GM19438 (cell line): Measurements from ENCODE around the gene MRAS.

ENCODE experiments used
- ATAC-seq: cut with Tn5 transposase; IDR thresholded peaks from one replicate; pipeline ENCODE4 v1.9.1; 2021; ENCODE audit warnings: low read depth; ENCODE audit not compliant: unreplicated experiment

The MRAS gene

DNA sequence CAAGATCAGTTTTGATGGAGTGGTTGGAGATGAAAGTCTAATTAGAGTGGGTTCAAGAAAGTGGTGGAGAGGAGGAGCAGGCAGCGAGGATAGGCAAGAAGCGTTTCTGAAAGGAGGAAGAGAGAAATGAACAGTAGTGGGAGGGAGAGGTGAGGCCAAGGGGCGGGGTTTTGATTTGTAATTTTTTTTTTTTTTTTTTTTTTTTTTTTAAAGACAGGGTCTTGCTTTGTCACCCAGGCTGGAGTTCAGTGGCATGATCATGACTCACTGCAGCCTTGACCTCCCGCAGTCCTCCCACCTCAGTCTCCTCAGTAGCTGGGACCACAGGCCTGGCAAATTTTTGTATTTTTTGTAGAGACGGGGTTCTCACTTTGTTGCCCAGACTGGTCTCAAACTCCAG, 36.6 kb downstream of the MRAS start:
- ATAC-seq: no peak

DNA sequence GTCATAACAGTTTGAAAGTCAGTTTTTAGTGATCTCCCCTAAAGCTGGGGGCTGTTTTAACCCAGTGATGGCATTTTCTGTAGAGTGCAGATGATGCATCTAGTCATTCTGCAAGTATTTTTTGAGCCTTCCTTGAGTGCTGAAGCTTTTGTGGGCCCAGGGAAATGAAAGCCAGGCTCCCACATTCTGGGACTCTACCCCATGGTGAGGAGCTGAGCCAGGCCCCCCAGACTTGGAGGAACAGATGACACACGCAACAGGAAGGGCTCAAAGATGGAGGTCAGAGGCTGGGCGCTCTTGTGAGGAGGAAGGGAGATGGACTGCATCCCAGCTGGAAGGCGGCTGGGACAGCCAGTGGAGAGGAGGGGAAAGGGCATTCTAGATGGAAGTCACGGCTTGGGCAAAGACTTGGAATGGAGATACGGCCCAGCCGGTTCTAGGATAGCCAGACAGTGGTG, 40.8 kb downstream of the MRAS start:
- no peak for ATAC-seq

DNA sequence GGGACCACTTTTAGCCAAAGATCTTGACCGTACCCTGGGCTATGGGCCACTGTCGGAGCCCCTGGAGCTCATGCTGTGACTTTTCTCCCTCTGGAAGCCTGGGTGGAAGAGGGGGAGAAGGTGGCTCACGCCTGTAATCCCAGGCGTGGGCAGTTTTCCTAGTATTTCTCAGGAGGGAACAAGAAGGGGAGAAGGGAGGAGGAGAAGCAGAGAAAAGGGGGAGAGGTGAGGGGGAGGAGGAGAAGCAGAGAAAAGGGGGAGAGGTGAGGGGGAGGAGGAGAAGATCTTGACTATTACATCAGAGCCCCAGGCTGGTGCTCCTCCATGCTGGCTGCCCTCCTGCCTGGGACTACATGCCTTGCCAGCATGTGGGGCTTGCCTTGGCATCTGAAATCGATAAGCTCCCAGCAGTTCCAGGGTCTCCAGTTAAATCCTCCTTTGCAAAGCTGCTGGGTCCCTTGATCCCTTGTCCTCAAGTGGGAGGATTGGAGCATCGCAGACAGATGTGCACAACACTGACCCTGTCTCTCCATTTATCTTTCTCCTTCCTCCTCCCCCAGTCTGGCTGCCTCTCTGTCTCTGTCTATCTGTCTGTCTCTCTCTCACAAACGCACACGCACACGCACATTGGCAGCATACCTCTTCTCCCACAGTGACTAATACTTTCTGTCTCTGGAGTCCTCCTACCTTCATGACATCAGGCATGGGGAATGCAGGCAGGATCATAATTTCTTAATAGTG, 41.6 kb downstream of the MRAS start:
- no peak for ATAC-seq

DNA sequence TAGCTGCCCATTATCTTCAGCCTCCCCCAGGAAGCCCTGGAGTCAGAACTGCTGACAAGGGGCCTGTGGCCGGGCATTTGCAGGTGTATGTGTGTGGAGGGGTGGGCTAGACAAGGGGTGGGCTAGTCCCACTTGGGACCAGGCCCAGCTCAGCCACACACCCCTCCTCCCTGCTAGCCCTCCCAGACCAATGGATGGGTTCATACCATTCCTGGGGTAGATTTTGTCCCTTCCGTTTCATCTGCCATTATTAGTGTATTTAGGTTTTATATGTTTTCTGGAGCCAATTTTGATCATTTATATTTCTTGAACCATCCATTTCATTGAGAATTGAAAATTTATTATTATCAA, 42.2 kb downstream of the MRAS start:
- no peak for ATAC-seq

DNA sequence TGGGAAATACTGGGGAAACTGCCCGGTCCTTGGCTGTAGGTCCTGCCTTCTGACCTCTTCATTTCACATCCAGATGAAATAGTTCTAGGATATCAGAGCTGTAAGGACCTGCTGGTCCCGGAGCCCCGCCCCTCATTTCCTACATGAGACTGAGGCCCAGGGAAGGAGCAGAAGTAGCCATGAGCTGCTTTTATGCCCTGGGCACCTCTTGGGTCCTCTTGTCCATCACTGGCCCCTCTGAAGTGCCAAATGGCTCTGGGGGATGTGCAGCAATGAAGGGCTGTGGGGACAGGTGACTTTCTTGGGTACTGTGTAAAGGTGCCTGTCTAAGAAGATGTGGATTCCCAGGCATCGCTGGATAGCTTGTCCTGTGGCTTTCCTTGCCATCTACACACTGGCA, 45.8 kb downstream of the MRAS start:
- no peak for ATAC-seq

DNA sequence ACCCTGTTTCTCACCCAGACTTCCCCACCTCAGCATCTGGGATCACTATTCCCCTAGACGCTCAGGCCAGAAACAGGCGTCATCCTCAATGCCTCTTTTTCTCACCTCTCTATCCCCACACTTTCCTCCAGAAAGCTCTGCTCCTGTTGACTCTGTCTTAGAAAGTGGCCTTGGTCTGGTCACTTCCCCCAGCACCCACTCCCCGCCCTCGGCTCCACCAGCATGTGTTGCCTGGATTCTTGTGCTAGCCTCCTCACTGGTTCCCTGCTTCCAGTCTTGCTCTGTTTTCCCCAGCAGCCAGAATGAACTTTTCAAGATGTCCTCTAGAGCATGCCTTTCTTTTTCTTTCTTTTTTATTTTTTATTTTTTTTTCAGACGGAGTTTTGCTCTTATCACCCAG, 46.3 kb downstream of the MRAS start:
- ATAC-seq: no peak

DNA sequence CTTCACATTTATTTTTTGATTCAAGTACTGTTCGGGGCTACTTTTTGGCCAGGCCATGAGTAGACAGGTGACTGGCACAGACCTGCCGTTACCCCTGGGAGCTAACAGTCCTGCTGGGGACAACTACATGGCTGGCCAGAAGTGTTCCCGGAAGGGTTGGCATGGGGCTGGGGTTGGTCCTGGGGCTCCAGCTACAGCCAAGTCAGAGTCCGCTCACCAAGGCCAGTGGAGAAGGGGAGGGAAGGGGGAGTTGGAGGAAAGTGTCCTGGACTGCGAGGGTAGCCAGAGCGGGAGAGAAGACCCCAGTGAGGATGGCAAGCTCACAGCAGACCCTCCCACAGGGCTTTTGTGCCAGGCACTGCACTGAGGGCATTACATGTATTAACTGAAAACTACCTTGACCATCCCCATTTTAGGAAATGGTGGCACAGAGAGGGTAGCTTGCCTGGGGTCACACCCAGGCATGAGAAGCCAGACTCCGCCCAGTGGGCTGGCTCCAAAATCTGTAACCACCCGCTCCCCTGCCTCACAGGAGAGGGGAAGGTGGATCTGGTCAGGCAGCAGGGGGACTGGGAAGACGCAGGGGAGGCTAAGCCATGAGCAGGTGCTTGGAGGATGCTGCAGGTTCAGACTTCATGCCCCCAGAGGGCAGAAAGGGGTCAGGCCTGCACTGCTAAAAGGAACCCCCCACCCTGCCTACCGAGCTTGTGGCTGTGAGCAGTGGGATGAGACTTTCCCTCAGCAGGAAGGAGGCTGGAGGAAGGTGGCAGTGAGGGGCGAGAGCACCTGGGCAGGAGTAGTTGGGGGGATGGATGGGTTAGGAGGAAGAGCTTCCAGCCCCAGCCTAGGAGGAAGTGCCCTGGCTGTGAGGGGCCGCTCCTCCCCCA, 47.7 kb downstream of the MRAS start:
- ATAC-seq: no peak

DNA sequence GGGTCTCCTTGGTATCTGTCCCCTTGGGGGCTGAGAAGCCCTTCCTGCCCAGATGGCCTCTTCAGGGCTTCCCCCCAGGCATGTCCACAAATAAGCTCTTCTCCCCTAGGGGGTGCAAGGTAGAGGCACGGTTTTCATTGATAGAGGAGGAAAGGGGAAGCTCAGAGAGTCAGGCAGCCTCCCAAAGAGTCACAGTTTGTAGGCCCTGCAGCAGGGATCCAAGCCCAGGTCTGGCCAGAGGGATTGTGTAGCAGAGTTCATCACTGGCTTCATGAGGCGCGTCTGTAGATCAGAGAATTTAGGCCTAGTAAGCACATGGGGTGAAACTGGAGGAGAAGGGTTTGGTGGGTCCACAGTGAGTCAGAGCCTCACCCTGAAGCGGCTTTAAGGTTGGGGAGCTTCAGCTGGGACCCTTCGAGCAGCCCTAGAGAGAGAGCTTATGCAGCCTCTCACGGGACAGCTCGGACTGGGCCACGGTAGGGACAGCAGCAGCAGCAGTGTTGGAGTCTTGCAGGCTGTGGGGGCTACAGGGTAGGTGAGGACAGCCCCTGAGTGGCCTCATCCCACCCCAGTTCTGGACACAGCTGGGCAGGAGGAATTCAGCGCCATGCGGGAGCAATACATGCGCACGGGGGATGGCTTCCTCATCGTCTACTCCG, 48.5 kb downstream of the MRAS start:
- ATAC-seq: no peak

DNA sequence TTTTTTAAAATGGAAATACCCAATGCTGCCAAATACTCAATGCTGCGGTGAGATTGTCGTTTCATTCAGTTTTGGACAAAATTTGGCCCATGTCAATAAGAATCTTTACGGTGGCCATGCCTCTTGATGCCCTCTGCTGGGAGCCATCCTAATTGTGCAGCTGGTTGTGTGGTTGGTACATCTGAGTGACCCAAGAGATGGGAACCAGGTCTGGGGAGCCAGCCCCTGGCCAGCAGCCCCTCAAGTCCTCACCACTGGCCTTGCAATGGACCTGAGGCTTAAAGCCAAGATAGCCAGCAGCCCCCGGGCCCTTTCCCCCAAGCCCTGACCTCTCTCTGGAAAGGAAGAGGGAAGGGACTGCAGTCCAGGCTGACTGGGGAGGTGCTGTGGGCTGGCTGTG, 49.6 kb downstream of the MRAS start:
- no peak for ATAC-seq

DNA sequence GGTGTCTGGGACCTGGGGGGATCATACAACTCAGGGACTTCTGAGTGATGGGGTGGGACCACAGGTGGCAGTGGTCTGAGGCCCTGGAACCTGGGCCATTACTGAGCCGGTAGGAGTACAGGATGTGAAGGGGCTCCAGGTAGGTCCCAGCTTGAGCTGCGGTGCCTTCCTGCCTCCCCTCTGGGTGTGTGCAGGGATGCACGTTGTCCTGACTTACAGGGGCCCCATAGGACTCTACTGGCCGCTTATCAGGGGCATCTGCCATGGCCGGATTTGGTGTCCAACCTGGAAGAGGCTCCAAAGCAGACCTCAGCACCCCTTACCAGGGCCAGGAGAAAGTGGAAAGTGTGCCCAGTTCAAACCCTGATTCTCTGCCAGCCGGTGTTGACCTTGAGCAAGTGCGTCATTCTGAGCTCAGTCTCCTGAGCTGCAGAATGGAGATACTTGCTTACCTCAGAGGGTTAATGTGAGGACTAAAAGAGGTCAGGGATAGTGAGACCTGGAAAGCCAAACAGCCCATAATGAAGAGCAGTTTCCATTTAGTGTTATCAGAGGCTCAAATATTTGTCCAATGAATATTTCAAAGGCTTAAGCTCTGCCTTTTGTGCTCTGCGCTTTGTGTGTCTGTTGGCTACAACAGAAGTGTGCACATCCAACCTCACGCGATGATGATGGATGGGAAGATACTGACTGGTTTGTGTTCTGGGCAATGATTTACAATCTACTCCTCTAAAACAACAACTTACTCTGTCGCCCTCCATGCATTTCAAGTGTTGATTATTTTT, 50.6 kb downstream of the MRAS start:
- ATAC-seq: no peak

DNA sequence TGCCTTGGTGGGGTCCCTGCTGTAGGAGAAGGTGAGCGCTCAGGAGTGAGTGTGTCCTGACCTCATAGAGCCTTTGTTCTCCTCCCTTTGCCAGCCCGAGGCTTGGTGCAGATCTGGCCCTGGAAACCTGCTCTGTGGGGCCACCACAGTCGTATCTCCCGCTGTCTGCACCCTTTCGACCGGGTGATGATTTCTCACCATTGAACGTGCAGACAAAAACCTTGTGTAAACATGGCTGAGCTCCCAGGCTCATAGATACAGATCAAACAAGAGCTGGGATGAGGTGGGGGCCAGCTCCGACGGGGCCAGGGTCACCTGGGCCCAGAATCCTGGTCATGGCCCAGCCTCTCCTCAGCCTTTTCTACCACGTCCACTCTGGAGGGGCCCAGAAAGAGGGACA, 51.4 kb downstream of the MRAS start:
- ATAC-seq: no peak

DNA sequence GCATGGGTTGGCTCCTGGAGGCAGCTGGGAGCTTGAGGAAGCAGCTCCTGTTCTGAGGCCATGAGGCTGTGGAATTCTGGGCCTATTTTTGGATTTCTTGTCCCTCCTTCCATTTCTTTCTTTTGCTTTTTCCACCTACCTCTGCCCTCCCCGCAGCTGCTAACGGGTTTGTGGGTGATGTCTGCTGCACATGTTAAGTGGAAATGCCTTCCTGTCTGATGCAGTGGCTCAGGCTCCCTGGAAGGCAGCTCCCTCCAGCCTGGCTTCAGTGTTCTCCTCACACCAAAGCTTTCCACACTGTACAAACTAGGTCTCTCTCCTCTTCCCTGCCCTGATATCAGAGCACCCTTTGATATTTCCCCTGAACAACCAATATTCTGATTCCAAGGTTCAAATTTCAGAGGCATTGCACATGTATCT, 52.3 kb downstream of the MRAS start:
- no peak for ATAC-seq

DNA sequence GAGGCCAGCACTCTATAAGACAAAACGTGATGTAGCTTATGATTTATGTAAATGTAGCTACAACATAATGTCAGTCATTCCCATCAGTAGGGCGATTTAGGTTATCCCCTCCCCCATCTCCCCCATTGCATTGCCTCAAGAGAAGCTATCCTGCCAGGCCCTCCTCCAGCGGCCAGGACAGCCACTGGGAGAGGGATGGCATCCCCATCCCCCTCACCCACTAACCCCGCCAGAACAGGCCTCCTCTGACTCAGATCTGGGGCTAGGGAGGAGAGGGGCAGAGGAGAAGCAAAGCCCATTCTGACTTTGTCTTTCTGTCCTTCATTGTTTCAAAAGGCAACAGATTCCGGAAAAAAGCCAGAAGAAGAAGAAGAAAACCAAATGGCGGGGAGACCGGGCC, 53.5 kb downstream of the MRAS start:
- ATAC-seq: no peak

DNA sequence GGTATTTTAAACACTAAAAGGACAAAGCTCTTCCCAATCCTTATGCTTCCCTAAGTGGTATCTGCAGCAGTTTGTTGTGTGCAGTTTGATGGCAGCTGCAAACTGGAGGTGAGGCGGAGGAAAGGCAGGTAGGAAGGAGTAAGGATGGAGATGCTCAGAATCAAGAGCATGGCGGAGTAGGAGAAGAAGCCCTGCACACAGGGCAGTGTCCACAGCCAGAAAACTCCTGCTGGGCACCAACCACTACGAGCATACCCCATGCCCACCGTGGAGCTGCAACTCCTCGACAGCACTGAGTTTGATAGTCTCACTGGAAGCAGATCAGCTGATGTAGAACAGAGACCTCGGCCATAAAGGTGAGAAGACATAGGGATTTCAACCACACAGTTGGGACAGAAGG, 55.7 kb downstream of the MRAS start:
- no peak for ATAC-seq

DNA sequence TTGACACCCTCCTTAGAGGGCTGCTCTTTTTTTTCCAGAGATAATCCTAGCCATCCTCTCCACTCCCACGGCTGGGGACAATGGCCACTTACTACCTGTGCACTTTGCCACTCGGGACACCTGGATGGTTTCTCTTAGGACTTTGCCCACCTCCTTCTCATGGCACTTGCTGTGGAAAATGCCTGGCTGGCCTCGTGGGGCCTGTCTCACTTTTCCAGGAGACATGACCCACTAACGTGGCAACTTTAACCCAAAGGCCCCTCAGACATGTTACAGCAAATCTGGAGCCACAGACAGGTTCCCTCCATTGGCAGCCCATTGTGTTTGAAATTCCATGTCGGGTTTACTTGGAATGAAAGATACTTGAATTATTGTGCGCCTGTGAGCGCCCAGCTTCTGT, 56.6 kb downstream of the MRAS start:
- ATAC-seq: no peak

DNA sequence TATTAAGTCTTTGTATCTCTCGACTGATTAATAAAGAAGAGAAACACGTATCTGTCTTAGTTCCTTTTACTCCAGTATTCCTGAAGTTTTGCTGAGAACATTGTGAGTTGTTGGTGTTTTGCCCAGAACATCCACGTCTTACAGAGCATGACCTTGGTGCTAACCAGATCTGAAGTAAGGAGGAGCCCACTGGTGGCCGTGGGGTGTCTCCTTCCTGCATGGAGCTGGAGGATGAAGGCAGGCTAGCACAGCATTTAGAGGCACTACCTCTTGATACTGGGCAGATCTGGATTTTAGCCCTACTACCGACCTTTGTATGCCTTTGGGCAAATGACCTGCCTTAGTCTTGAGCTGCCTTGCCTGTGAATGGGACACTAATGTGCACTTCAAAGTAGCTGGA, 57.1 kb downstream of the MRAS start:
- ATAC-seq: no peak

DNA sequence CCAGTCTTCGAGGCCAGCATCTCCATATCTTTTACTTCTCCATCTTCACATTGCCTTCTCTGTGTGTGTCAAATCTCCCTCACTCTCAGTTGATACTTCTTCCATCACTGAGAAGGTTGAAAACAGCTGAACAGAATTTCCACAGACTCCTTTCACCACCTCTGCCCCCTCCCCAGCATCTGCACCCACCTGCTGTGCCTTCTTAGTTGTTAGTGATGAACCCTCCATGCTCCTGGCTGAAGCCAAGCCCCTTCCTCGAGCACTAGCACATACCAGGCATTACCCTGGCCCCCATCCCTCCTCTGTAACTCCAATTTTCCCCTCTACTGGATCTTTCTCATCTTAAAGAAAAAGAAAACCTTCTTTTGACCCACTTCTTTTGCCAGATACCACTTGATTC, 58.2 kb downstream of the MRAS start:
- no peak for ATAC-seq

DNA sequence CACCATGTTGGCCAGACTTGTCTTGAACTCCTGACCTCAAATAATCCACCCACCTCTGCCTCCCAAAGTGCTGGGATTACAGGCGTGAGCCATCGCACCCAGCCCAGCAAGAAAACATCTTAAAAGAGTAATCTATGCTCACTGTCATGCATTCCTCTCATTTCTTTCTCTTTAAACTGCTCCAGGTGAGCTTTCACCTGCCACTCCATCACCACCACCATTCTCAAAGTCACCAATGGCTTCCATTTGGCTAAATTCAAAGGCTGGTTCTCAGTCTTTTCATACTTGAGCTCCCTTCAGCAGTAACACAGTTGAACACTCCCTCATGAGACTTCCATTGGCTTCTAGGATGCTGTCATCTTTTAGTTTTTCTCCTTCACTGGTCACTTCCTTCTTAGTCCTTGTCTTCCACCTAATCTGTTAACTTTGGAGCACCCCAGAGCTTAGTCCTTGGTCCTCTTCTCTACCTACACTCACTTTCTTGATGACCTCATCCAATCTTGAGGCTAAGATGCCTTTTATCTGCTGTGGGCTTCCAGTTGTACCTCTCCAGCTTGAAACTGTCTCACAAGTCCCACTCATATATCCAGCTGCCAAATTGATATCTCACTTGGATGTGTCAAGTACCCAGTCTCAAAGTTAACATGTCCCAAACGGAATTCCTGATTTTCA, 59.0 kb downstream of the MRAS start:
- no peak for ATAC-seq

DNA sequence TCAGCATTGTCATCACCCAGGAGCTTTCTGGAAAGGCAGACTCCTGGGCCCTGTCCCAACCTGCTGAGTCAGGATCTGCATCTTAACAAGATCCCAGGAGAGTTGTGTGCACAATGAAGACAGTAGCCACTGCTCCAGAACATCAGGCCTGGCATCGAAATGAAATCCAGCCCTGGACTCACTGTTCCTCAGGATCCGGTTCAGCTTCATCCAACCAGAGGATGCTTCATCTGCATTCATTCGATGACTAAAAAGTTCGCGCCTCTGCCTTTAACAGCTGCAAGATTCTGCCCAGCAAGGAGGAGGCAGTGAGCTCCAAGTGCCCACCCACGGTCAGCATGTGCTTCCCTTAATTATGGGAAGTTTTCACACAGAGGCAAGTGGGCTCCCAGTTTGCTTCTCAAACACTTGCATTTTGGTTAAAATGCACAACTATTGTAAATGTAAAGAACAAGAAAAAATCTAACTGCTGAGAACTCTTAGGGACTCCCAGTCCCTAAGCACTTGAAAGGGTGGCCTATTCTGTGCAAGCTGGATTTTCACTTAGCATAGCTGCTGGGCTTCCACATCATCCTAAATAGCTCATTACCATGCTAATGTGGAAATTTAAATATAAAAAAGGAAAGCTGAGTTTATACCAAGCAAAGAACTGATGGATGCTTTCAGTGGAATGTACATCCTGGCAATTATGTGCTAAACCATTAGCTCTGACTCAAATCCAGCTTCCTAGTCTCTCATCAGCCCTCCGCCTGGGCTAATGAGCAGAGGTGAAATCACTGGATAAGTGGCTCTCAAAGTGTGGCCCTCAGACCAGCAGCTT, 60.6 kb downstream of the MRAS start:
- ATAC-seq: no peak
